Spleen (tissue), 7 donors: ENCODE measurements around the gene PARP14.

Source experiments
- CTCF ChIP-seq, 11 experiments: fragments of 200-600 bp in 7 of 11; fragments of 450-650 bp in 4 of 11; sonication (generic) in 4 of 11; IDR thresholded peaks in 8 of 11; conservative IDR thresholded peaks in 3 of 11; 1 replicate in 7 of 11; 2 replicates in 4 of 11; pipeline versions ENCODE4 v1.4.0 to v1.8.0; 2016 to 2021; ENCODE audit warnings: antibody characterized with exemption in 11 of 11, inconsistent platforms in 4 of 11, mild to moderate bottlenecking in 1 of 11
- POLR2AphosphoS5 ChIP-seq, 3 donors: sonication (generic); formaldehyde crosslinking; IDR thresholded peaks; one replicate each; pipeline ENCODE4 v1.5.1; 2017; ENCODE audit warnings: antibody characterized with exemption in 3 of 3
- donor health status: DM: no; HTN: no; CAD: no; lungs with moderate emphysema.
- donor health status: DM: no; HTN: no; CAD: no.
- donor health status: DM: no; HTN: no; CAD: no.

- TF ChIP-seq CTCF (IDR thresholded peaks at IDR 0.05 in 8 of 11, conservative IDR thresholded peaks at IDR 0.05 in 3 of 11) (no peak), POLR2AphosphoS5 (IDR thresholded peaks at IDR 0.05) (no peak)
Measured at GRCh38 chr3:122743581-122744120, 63.0 kb downstream of the PARP14 start.
